Stimulated activated CD4-positive, alpha-beta T cell treated with anti-CD3 and anti-CD28 coated beads, Interleukin-4, amount 100 ng/mL, for 1 hour (primary cell): ENCODE data around the gene FLRT2.

ENCODE experiments used
- DNase-seq: peaks from one replicate; pipeline ENCODE4 v3.0.0-alpha.2; 2020

FLRT2 gene

GRCh38 chr14:85531587-85532373 is 1.8 kb downstream of the FLRT2 start:
- DNase-seq: no peak

- no peak for DNase-seq
Measured at GRCh38 chr14:85532374-85533022, 2.6 kb downstream of the FLRT2 start.

- DNase-seq: no peak
Measured at GRCh38 chr14:85533023-85533860, 3.3 kb downstream of the FLRT2 start.

- DNase-seq: no peak
Measured at GRCh38 chr14:85533861-85534291, 3.9 kb downstream of the FLRT2 start.

GRCh38 chr14:85534458-85535293 is 4.7 kb downstream of the FLRT2 start:
- DNase-seq: no peak

GRCh38 chr14:85535321-85535720 is 5.4 kb downstream of the FLRT2 start:
- no peak for DNase-seq

GRCh38 chr14:85535991-85536832 is 6.3 kb downstream of the FLRT2 start:
- no peak for DNase-seq

GRCh38 chr14:85536833-85537190 is 6.9 kb downstream of the FLRT2 start:
- DNase-seq: no peak

- DNase-seq: no peak
Measured at GRCh38 chr14:85537526-85537925, 7.6 kb downstream of the FLRT2 start.

- DNase-seq: no peak
Measured at GRCh38 chr14:85538636-85539035, 8.7 kb downstream of the FLRT2 start.

GRCh38 chr14:85539510-85539909 is 9.6 kb downstream of the FLRT2 start:
- DNase-seq: no peak

- DNase-seq: no peak
Measured at GRCh38 chr14:85542623-85543022, 12.7 kb downstream of the FLRT2 start.

GRCh38 chr14:85545738-85546137 is 15.8 kb downstream of the FLRT2 start:
- DNase-seq: no peak

- no peak for DNase-seq
Measured at GRCh38 chr14:85546390-85546789, 16.4 kb downstream of the FLRT2 start.

- DNase-seq: no peak
Measured at GRCh38 chr14:85549697-85550096, 19.8 kb downstream of the FLRT2 start.

GRCh38 chr14:85554106-85554505 is 24.2 kb downstream of the FLRT2 start:
- DNase-seq: no peak

GRCh38 chr14:85556267-85556666 is 26.3 kb downstream of the FLRT2 start:
- no peak for DNase-seq

GRCh38 chr14:85558505-85558904 is 28.6 kb downstream of the FLRT2 start:
- no peak for DNase-seq

- no peak for DNase-seq
Measured at GRCh38 chr14:85562630-85563029, 32.7 kb downstream of the FLRT2 start.

- DNase-seq: no peak
Measured at GRCh38 chr14:85564841-85565527, 35.0 kb downstream of the FLRT2 start.

- no peak for DNase-seq
Measured at GRCh38 chr14:85565862-85566296, 35.9 kb downstream of the FLRT2 start.
